HG03175 (cell line): ENCODE measurements around the gene SCART1.
"Not testable (repeated sequence)": the region's sequence is repeated elsewhere in the genome, so short reads cannot be mapped to it uniquely, and the experiment has no call there.

Experiments used
- ATAC-seq: cut with Tn5 transposase; IDR thresholded peaks from one replicate; pipeline ENCODE4 v1.9.1; 2021; ENCODE audit warnings: mild to moderate bottlenecking, moderate library complexity; ENCODE audit not compliant: unreplicated experiment

The SCART1 gene

DNA sequence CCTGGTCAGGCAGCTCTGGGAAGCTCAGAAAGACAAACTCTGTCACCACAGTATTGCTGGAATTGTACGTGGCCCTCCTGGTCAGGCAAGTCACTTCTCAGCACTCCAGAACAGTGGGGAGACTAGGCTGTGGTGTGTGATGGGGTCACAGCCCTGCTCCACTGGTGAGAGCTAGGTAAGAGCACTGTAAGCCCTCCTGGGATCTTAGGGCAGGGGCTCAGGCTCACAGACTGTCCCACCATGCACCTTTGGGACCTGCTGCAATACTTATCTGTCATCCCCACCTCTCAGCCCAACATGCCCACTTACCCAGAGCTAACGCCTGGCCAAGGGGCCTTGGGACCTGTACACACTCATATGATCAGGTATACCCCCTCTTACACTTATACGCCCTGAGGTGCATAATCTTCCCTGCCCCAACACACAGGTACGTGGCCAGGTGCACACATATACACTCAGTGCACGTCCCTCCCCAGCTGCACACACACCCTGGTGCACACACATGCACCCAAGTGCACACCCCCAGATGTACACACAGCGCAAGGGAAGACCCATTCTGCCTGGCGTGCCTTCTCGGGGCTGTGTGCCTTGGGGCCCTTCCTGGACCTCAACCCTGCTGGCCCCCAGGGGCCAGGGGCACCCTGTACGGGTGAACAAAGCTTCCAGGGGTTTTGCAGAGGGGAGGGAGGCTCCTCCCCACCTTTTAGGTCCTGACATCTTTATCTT, 21.7 kb upstream of the SCART1 start:
- not testable (repeated sequence) for ATAC-seq

DNA sequence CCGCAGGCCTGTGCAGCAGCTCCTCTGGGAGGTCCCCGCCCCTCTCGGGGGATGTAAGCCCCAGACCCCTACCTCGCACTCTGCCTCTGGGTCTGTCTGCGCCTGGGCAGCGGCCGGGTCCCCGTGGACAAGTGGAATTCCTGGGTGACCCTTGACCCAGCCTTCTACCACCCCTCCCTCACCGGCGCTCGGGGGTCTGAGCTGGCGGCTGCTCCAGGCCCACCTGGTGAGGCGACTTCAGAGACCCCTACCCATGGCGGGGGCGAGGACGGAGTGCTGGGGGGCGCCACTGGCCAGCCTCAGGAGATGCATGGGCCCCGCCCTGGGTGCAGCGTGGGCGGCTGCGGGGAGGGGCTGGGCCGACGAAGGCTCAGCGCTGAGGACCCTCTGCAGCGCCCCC, 21.0 kb upstream of the SCART1 start:
- not testable (repeated sequence) for ATAC-seq

DNA sequence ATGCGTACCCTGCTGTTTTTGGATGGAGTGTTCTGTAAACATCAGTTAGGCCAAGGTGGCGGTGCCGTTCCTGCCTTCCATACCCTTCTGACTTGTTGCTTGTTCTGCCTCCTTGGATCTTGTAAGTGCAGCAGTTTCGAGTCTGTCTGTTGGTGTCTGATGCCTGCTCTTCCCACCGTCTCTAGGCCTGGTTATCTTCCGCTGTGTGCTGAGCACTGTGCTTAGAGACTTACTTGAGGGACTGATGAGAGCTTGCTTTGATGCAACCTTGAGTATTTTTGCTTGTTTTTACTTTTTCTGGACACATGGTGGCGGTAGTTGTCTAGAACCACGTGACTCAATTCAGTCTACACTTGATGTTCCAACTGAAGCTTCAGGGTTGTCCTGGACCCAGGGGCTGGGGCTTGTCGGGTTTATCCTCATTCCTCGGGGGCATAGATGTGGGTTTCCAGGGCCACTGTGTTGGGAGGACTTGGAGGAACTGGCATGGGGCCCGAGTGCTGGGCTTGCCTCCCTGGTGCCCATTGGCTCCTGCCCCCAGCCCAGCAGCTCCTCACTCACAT, 15.0 kb upstream of the SCART1 start:
- peak; percentile 50 for ATAC-seq

DNA sequence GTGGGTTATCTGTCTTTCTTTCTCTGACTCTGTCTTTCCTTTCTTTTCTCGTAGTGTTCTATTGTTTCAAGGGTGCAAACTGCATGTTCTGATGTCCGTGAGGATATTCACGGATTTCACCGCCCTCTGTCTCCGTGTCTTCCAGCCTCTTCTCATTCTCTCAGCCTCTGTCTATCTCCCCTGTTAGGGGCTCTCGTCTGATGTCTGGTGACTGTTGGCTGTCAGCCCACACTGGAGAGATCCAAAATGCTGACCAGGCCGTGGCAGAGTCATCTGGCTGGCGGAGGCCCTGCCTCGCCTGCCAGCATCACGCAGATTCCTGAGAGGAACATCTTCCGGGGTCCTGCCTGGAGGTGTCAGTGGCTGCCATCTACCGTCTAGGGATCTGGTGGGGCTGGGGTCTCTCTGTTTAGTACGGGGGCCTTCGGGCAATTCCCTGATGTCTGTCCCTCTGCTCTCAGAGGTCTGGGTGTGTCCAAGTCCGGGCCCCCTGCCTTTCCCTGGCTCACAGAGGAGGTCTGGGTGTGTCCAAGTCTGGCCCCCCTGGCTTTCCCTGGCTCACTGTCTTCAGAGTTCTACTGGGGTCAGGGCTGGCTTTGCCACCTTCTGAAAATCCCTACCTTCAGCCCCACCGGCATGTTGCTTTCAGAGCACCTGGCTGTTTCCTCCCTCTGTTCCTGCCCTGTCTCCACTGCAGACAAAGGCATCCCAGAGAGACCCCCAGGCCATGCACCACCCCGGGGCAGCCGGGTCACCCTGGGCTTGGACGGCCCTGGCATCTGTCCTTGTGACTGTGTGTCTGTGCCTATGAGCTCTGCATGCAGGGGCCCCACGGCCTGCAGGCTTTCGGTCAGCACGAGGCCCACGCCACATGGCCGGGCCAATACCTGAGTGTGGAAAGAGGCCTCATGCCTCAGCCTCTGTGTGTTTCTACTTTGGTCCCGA, 14.0 kb upstream of the SCART1 start:
- no peak for ATAC-seq

DNA sequence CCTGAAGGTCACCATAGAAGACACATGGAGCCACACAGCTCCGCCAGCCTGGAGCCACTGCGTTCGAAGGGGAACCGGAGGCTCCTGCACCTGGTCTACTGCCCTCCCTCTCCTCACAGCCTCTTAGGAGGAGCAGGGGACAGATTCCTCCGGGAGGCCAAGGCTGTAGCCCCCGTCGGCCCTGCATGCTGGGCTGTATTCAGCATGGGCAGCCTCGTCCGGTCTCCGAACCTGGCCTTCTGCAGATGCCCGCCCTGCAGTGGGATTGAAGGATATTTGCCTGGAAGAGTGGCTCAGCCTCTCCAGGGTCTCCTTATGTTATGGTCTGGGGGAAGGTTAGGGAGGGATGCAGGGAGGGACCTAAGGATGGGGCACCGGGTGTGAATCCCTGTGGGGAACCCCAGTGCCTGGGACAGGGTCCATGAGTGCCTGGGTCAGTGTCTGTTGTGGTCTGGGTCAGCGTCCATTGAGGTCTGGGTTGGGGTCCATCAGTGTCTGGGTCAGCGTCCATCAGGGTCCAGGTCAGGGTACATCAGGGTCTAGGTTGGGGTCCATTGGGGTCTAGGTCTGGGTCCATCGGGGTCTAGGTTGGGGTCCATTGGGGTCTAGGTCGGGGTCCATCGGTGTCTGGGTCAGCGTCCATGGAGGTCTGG, 13.0 kb upstream of the SCART1 start:
- no peak for ATAC-seq

DNA sequence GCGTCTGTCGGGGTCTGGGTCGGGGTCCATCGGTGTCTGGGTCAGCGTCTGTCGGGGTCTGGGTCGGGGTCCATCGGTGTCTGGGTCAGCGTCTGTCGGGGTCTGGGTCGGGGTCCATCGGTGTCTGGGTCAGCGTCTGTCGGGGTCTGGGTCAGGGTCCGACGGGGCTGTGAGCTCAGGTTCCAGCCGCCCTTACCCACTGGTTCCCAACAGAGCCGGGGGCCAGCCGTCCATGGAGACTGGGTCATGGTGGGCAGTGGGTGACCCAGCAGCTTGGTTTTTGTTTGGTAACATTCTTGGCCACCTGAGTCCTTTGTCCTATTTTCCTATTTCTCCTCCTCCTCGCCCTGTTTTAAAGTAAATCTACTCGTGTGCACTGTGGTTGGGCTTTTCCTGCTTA, 12.4 kb upstream of the SCART1 start:
- ATAC-seq: not testable (repeated sequence)

DNA sequence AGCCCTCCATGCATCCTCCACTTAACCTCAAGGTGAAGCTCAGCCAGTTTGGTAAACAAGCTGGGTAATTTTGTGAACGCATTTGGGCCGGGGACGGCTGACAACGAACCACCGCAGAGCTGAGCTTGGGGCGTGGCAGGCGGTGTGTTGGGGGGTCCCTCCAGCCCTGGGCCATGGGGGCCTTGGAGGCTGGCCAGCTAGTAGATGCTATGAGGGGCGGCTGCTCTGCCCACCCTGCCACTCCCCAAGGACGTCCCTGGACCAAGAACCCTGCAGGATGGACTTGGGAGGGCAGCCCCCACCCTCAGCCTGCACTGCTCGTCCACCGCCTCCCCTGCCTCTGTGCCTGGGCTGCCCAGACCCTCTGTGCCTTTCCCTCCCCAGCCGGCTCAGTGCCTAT, 12.0 kb upstream of the SCART1 start:
- no peak for ATAC-seq

DNA sequence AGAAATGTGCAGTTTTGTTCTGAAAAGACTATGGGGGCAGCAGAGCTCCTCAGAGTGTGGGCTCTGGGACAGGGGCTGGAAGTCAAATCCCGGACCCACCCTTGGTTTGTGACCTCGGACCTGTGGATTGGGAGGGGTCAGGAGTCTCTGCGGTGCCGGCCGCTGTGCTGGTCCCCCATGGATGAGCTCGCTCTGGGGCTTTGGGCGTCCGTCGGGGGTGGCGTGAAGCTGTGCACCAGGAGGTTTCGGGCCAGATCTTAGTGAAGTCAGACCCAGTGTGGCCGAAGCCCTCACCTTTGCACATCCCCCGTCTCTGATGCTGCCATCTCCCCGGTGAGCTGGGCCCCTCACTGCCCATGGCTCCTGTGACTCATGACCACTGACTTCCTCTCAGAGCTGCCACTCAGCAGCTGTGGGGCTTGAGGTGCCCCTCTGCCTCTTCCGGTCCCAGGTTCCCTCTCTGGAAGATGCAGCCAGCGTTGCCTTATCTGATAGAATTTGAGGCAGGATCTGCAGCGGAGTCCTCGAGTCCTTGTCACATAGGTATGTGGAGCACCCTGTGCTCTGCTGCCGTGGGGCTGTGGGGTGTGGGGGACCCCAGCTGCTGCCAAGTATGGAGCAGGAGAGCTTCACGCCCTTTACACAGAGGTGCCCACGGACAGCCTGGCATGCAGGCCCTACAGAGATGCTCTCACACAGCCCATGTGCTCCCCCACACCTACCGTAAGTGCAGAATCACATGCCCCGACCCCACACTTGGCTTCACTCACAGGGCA, 11.4 kb upstream of the SCART1 start:
- no peak for ATAC-seq

DNA sequence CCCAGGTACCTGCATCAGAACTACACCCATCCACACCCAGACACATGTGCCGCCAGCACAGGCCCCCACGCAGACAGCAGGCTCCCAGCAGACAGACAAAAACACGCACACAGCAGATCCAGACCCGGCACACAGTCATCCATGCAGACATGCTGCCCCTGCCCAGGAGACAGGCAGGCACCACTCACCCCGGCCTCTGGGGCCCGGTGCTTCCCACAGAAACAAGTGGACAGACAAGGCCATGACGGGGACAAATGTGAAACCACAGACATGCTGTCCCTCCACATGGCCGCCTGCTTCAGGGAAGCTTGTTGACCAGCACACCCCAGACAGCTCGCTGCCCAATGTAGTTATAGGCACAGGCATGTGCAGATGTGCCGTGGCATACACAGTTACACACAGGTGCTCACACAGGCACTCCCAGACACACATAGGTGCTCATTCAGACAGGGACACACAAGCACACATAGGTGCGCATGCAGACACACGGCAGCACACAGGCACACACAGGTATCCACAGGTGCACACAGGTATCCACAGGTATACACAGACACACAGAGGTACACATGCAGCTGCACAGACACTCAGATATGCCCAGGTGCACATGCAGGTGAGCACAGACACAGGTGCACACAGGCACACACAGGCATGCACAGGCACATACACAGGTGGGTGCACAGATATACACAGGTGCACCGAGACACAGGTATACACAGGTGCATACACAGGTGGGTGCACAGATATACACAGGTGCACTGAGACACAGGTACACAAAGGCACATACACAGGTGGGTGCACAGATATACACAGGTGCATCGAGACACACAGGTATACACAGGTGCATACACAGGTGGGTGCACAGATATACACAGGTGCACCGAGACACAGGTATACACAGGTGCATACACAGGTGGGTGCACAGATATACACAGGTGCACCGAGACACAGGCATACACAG, 10.5 kb upstream of the SCART1 start:
- no peak for ATAC-seq

DNA sequence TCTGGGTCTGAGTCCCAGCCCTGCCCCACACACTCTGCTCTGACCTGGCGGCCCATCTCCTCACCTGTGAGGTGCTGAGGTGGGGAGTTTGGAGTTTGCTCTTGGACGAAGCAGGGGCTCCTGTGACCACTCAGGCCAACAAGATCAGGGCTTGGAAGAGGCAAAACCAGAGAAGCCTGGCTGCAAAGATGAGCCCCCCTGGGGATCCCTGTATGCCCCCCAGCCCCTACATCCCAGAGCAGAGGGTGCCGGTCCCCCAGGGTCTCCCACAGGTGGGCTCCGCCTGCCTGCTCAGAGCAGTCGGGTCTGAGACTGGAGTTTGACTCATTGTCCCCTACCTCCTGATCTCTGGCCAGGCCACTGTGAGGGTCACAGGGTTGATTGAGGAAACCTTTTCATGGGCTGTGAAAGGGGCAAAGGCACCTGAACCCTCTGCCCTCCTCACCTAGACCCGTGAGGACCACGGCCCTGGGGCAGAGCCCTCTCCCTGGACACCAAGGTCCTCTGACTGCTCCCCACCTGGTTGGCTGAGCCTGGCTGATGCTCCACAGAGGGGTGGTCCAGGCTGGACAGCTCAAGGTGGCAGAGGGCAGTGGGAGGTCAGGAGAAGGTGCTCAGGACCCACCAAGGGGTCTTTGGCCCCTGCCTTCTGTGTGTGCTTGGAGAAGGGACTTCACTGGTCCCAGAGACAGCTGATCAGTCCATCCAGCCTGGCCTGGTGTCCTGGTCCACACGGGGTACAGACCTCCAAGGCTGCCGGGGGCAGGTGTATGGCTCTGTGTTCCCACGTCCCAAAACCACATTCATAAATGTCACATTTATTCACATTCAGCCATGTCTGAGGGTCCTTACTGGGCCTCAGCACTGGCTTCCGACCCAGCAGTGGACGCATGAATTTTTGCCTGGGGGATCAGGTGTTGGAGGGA, 9.1 kb upstream of the SCART1 start:
- no peak for ATAC-seq

DNA sequence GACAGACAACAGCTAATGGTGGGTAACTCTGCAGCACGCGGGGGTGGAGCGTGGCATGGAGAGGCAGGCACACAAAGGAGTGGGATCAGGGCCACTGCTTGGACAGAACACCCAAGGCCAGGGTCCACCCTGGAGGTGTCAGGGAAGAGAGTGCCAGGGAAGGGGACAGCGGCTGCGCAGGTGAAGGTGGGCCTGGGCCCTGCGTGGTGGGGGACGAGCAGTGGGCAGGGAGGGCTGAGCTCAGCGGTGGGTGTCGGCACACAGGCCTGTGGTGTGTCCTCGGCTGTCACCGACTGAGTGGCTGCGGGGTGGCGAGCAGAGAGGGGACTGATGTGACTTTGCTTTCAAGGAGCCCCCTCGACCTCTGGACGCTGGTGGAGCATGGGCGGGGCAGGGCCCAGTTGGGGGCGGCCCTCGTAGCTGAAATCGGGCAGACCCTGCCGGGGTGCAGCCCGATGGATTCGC, 8.4 kb upstream of the SCART1 start:
- ATAC-seq: no peak

DNA sequence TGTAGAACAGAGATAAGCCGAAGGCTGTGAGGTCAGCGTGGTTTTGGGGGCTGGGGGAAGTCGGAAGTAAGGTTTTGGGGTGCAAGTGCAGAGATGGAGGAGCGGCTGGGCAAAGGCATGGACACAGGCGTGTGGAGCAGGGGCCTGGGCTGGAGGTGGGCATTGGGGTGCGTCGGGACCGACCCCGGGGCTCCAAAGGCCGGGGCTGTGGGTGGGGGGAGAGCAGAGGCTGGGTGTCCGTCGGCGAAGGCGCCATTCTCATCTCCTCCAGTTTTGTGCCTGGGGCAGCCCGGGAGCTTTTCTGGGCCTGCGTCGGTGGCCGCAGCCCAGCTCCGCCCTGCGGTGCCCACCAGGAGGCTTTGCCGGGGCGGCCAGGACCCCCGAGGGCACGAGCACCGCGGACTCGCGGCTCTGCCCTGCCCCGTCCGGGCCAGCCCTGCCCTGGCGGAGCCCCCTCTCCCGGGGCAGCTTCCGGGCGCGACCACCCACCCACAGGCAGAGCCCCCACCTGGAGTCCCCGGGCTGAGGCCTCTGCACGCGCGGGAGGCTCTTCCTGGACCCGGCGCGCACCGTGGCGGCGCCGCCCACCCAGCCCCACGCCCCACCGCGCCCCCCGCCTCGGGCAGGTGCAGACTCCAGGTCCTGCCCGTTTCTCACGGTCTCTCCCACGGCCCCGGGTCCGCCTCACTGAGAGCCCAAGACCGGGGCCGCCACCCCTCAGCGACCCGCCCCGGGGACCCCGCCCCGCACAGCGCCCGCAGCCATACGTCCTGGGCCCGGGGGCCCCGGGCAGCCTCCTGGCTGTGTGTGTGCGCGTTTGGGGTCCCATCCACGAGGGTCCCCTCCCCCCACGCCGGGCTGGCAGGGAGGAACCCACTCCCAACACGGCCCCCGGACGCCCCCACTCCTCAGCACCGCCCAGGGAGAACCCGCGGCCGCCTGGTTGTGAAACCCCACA, 7.7 kb upstream of the SCART1 start:
- no peak for ATAC-seq

DNA sequence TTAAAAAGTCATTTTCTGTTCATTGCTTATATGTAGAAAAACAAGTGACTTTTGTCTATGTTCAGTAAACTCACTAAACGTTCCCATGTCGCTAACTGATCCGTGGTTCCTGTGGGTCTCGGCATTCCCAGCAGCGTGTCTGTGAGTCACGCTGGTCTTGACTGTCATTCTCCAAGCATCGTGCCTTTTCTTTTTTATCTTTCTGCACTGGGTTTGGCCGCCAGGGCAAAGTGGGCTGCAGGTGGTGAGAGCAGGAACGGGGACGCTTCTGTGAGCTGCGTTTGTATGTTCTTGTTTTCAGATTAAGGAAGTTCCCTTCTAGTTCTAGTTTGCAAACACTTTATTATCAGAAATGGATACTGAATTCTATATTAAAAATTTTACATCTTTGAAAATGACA, 6.8 kb upstream of the SCART1 start:
- ATAC-seq: no peak

DNA sequence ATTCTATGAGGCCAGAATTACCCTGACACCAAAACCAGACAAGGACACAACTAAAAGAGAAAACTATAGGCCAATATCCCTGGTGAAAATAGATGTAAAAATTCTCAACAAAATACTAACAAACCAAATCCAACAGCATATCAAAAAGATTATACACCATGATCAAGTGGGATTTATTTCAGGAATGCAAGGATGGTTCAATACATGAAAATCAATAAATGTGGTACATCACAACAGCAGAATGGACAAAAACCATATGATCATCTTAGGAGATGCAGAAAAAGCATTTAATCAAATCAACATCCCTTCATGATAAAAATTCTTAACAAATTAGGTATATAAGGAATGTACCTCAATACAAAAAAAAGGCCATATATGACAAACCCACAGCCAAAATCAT, 5.6 kb upstream of the SCART1 start:
- ATAC-seq: no peak

DNA sequence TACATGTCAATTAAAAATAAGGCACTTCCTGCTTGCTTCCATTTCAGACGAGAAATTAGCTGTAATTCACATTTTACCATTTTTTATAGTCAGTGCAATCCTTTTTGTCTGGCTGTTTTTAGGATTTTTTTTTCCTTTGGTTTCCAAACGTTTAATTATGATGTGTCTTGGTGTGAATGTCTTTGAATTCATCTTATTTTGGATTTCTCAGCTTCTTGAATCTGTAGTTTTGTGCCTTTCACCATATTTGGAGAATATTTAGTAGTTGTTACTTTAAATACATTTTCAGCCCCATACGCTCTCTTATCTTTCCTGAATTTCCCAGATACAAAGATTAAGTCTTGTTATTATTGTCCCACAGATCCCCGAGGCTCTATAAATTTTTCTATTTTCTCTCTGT, 2.4 kb upstream of the SCART1 start:
- no peak for ATAC-seq

DNA sequence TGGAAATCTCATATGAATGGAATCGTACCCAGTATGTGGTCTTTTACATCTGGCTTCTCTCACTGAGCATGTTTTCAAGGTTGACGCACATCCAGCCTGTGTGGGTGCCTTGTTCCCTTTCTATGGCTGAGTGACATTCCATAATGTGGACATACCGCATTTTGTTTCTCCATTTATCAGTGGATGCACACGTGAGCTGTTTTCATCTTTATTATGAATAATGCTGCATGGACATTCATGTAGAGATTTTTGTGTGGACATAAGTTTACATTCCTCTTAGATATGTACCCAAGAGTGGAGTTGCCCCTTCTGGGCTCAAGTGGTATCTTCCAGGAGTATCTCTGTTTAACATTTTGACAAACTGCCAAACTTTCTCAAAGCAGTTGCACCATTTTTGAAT, 1.3 kb upstream of the SCART1 start:
- no peak for ATAC-seq
